ENCODE measurements around the gene ASB1.

GRCh38 chr2:238380785-238381184, 45.9 kb upstream of the ASB1 start:
- TF ChIP-seq CTCF (IDR thresholded peaks at IDR 0.05; ENCODE audit: insufficient read depth, low read length) (no peak), POLR2AphosphoS5 (IDR thresholded peaks at IDR 0.05; ENCODE audit: low read depth) (no peak)
- TF ChIP-seq, protein P1, sequence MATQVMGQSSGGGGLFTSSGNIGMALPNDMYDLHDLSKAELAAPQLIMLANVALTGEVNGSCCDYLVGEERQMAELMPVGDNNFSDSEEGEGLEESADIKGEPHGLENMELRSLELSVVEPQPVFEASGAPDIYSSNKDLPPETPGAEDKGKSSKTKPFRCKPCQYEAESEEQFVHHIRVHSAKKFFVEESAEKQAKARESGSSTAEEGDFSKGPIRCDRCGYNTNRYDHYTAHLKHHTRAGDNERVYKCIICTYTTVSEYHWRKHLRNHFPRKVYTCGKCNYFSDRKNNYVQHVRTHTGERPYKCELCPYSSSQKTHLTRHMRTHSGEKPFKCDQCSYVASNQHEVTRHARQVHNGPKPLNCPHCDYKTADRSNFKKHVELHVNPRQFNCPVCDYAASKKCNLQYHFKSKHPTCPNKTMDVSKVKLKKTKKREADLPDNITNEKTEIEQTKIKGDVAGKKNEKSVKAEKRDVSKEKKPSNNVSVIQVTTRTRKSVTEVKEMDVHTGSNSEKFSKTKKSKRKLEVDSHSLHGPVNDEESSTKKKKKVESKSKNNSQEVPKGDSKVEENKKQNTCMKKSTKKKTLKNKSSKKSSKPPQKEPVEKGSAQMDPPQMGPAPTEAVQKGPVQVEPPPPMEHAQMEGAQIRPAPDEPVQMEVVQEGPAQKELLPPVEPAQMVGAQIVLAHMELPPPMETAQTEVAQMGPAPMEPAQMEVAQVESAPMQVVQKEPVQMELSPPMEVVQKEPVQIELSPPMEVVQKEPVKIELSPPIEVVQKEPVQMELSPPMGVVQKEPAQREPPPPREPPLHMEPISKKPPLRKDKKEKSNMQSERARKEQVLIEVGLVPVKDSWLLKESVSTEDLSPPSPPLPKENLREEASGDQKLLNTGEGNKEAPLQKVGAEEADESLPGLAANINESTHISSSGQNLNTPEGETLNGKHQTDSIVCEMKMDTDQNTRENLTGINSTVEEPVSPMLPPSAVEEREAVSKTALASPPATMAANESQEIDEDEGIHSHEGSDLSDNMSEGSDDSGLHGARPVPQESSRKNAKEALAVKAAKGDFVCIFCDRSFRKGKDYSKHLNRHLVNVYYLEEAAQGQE (IDR thresholded peaks at IDR 0.05; ENCODE audit: insufficient replicate concordance, low read depth) = no peak

All from HL-60 (cell line).